HG02970 (cell line): ENCODE data around the gene EPYC.

Experiments used
- ATAC-seq: cut with Tn5 transposase; IDR thresholded peaks from one replicate; pipeline ENCODE4 v1.9.1; 2021; ENCODE audit warnings: mild to moderate bottlenecking, moderate library complexity, moderate number of reproducible peaks; ENCODE audit not compliant: unreplicated experiment, low FRiP score

The EPYC gene

GRCh38 chr12:90959538-90960139 lies 45.1 kb downstream of the EPYC start:
- peak; percentile 88 for ATAC-seq

- ATAC-seq: no peak
Observed at GRCh38 chr12:90959032-90959431, 45.7 kb downstream of the EPYC start.

GRCh38 chr12:90958347-90958746 lies 46.4 kb downstream of the EPYC start:
- ATAC-seq: no peak

- ATAC-seq: no peak
Observed at GRCh38 chr12:90954921-90955320, 49.9 kb downstream of the EPYC start, which contains the start of gene CCER1. Gene CCER1, minus strand, starts transcription at chr12:90955176. Its CDS starts 434 bp downstream, at chr12:90954742.

- no peak for ATAC-seq
Observed at GRCh38 chr12:90954428-90954827, 50.3 kb downstream of the EPYC start.

- no peak for ATAC-seq
Observed at GRCh38 chr12:90953956-90954421, 50.8 kb downstream of the EPYC start.

GRCh38 chr12:90951432-90952105 lies 53.2 kb downstream of the EPYC start:
- ATAC-seq: no peak

- no peak for ATAC-seq
Observed at GRCh38 chr12:90947869-90948268, 56.9 kb downstream of the EPYC start.

GRCh38 chr12:90945070-90945649 lies 59.6 kb downstream of the EPYC start:
- ATAC-seq: no peak

- ATAC-seq: no peak
Observed at GRCh38 chr12:90943255-90943654, 61.5 kb downstream of the EPYC start.

- ATAC-seq: peak; percentile 65
Observed at GRCh38 chr12:90940872-90941499, 63.8 kb downstream of the EPYC start.

GRCh38 chr12:90939382-90939781 lies 65.4 kb downstream of the EPYC start:
- ATAC-seq: no peak

- ATAC-seq: no peak
Observed at GRCh38 chr12:90938451-90938850, 66.3 kb downstream of the EPYC start.

GRCh38 chr12:90937651-90938050 lies 67.1 kb downstream of the EPYC start:
- ATAC-seq: no peak

GRCh38 chr12:90936230-90937005 lies 68.4 kb downstream of the EPYC start:
- ATAC-seq: no peak

- no peak for ATAC-seq
Observed at GRCh38 chr12:90925562-90925961, 79.2 kb downstream of the EPYC start.

- ATAC-seq: no peak
Observed at GRCh38 chr12:90924406-90924805, 80.4 kb downstream of the EPYC start.

- no peak for ATAC-seq
Observed at GRCh38 chr12:90922145-90922627, 82.6 kb downstream of the EPYC start.

GRCh38 chr12:90921536-90921935 lies 83.2 kb downstream of the EPYC start:
- no peak for ATAC-seq

GRCh38 chr12:90920222-90920621 lies 84.5 kb downstream of the EPYC start:
- ATAC-seq: no peak
